ENCODE measurements around the gene SLC45A3. TPM values are rescaled to one million over a fixed set of nuclear protein-coding genes. Genes with fewer than 3 reads are reported as not detected.

SLC45A3 gene
- total RNA-seq, 1 experiment from 2014 or later = 3.0 TPM

- no peak for DNase-seq (ENCODE audit: low read depth, low spot score)
- CTCF ChIA-PET = interaction anchor here (0.7 kb wide), 1 partner anchor 71 kb away, joined by 3 read pairs; no protein-coding TSS in a partner anchor
- H3K4me1 ChIP-seq (ENCODE audit: control insufficient read depth, insufficient read depth, low read length) = peaks cover 45% of the 10 kb centered on the region
Measured at GRCh38 chr1:205669341-205670149, 10.8 kb downstream of the SLC45A3 start.

GRCh38 chr1:205668951-205669340, 11.4 kb downstream of the SLC45A3 start:
- Histone ChIP-seq H3K36me3 (ENCODE audit: control insufficient read depth, insufficient read depth, low read length) (no peaks in the 10 kb centered on the region), H3K4me1 (ENCODE audit: control insufficient read depth, insufficient read depth, low read length) (peaks cover 51% of the 10 kb centered on the region), H3K4me3 (ENCODE audit: low read depth in 2 of 2, low read length in 2 of 2) (no peak overlapping the region), H3K27ac (ENCODE audit: low read length) (no peak overlapping the region), H3K9me3 (ENCODE audit: control insufficient read depth, insufficient read depth, low read depth, low read length) (no peaks in the 10 kb centered on the region), H3K27me3 (ENCODE audit: control insufficient read depth, insufficient read depth, low read length) (no peaks in the 10 kb centered on the region)
- BruUV-seq (replicated peaks) = no TSS peak
- no peak for DNase-seq (ENCODE audit: low read depth, low spot score)
- no peak for TF ChIP-seq POLR2AphosphoS5 (IDR thresholded peaks at IDR 0.05; ENCODE audit: low read depth, low read length)
- no peak for TF ChIP-seq REST (IDR thresholded peaks at IDR 0.05; ENCODE audit: insufficient read depth in 1 of 2, low read depth in 2 of 2, low read length in 1 of 2)
- no peak for TF ChIP-seq TCF7L2 (IDR thresholded peaks at IDR 0.05; ENCODE audit: low read depth, low read length)
- TF ChIP-seq CTCF (IDR thresholded peaks at IDR 0.05) = no peak
- CTCF ChIA-PET = interaction anchor here (1.4 kb wide), 1 partner anchor 308 kb away, joined by 4 read pairs; no protein-coding TSS in a partner anchor
- intact Hi-C loops (cut with micrococcal nuclease; ENCODE audit: unreplicated experiment) (no loop called here), in situ Hi-C loops (cut with HindIII; ENCODE audit: low pct_unique_long_range_greater_than_20kb, low sequenced_read_pairs) (no loop called here)
- POLR2A ChIA-PET = no interaction called here
- ATAC-seq = no peak

More at GRCh38 chr1:205669341-205670149, 10.8 kb downstream of the SLC45A3 start:
- intact Hi-C loops (cut with micrococcal nuclease; ENCODE audit: unreplicated experiment) = loop anchor here (5.0 kb wide), 1 partner anchor 43 kb away; no protein-coding TSS in a partner anchor
- in situ Hi-C loops (cut with HindIII; ENCODE audit: low pct_unique_long_range_greater_than_20kb, low sequenced_read_pairs) = no loop called here
- Histone ChIP-seq H3K9me3 (ENCODE audit: control insufficient read depth, insufficient read depth, low read depth, low read length) (no peaks in the 10 kb centered on the region), H3K4me3 (ENCODE audit: low read depth in 2 of 2, low read length in 2 of 2) (no peak overlapping the region), H3K27ac (ENCODE audit: low read length) (no peak overlapping the region), H3K27me3 (ENCODE audit: control insufficient read depth, insufficient read depth, low read length) (no peaks in the 10 kb centered on the region), H3K36me3 (ENCODE audit: control insufficient read depth, insufficient read depth, low read length) (no peaks in the 10 kb centered on the region)
- ATAC-seq = no peak
- TF ChIP-seq REST (IDR thresholded peaks at IDR 0.05; ENCODE audit: insufficient read depth in 1 of 2, low read depth in 2 of 2, low read length in 1 of 2) = no peak
- no peak for TF ChIP-seq TCF7L2 (IDR thresholded peaks at IDR 0.05; ENCODE audit: low read depth, low read length)
- POLR2A ChIA-PET = no interaction called here
- no TSS peak for BruUV-seq (replicated peaks)

Measured in Panc1 (cell line).